IMR-90 (cell line): ENCODE data around the gene FFAR2.

Experiments
- CEBPB ChIP-seq: IDR thresholded peaks from 2 replicates; pipeline ENCODE4 v1.6.1; 2012; ENCODE audit warnings: low read depth, low read length, improper control_type of control experiment
- CTCF ChIP-seq: conservative IDR thresholded peaks from 2 replicates; pipeline ENCODE4 v1.5.1; 2012; ENCODE audit warnings: mild to moderate bottlenecking, low read depth, low read length, improper control_type of control experiment
- MAFK ChIP-seq: IDR thresholded peaks from 2 replicates; pipeline ENCODE4 v1.6.1; 2012; ENCODE audit warnings: low read depth, low read length, improper control_type of control experiment
- MAZ ChIP-seq: IDR thresholded peaks from 2 replicates; pipeline ENCODE4 v1.6.1; 2012; ENCODE audit warnings: low read depth, mild to moderate bottlenecking, low read length, improper control_type of control experiment, moderate library complexity, borderline replicate concordance
- MXI1 ChIP-seq: IDR thresholded peaks from 2 replicates; pipeline ENCODE4 v1.6.1; 2012; ENCODE audit warnings: low read depth, mild to moderate bottlenecking, low read length, moderate library complexity, borderline replicate concordance
- POLR2A ChIP-seq: IDR thresholded peaks from 2 replicates; pipeline ENCODE4 v1.6.1; 2012; ENCODE audit warnings: mild to moderate bottlenecking, low read depth, low read length
- RAD21 ChIP-seq: IDR thresholded peaks from 2 replicates; pipeline ENCODE4 v1.6.1; 2012; ENCODE audit warnings: low read length, improper control_type of control experiment
- RCOR1 ChIP-seq: IDR thresholded peaks from 2 replicates; pipeline ENCODE4 v1.6.1; 2012; ENCODE audit warnings: mild to moderate bottlenecking, low read length, improper control_type of control experiment; ENCODE audit not compliant: insufficient replicate concordance
- SMC3 ChIP-seq: fragments of 150-350 bp; IDR thresholded peaks from 2 replicates; pipeline ENCODE4 v1.6.1; 2016; ENCODE audit warnings: low read depth, mild to moderate bottlenecking, antibody characterized with exemption, low read length, moderate library complexity
- TF ChIP-seq, protein P1 (sequence below): fragments of 150-350 bp; IDR thresholded peaks from 2 replicates; pipeline ENCODE4 v1.6.1; 2016; ENCODE audit warnings: low read depth, mild to moderate bottlenecking, low read length, moderate library complexity, borderline replicate concordance

- TF ChIP-seq POLR2A, result no peak
- TF ChIP-seq CTCF, result no peak
- no peak for TF ChIP-seq SMC3
- TF ChIP-seq MAZ, result no peak
- TF ChIP-seq CEBPB, result no peak
- no peak for TF ChIP-seq RAD21
- no peak for TF ChIP-seq MAFK
- no peak for TF ChIP-seq MXI1
- TF ChIP-seq, protein P1, sequence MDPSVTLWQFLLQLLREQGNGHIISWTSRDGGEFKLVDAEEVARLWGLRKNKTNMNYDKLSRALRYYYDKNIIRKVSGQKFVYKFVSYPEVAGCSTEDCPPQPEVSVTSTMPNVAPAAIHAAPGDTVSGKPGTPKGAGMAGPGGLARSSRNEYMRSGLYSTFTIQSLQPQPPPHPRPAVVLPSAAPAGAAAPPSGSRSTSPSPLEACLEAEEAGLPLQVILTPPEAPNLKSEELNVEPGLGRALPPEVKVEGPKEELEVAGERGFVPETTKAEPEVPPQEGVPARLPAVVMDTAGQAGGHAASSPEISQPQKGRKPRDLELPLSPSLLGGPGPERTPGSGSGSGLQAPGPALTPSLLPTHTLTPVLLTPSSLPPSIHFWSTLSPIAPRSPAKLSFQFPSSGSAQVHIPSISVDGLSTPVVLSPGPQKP, result no peak
- no peak for TF ChIP-seq RCOR1
Observed at GRCh38 chr19:35455616-35456201, 7.7 kb downstream of the FFAR2 start.
